ENCODE data around the gene TRAPPC1.

DNA sequence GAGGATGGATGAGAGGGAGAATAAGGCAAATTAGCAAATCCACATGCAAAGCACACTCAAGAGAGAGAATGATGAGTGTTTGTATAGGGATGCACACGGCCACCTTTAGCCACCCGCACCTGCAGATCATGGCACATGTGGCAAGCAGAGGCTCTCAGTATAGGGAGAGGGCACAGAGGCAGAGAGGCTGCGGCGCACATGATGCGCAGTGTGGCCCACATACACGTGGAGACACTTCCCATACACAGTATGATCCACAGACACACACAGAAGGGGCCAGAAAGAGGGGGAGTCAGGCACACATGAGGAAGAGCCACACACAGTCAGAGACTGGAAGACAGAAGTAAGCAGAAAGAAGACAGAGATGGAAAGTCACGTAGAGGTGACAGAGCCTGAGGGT lies 49.7 kb downstream of the TRAPPC1 start:
- TF ChIP-seq, protein P1, sequence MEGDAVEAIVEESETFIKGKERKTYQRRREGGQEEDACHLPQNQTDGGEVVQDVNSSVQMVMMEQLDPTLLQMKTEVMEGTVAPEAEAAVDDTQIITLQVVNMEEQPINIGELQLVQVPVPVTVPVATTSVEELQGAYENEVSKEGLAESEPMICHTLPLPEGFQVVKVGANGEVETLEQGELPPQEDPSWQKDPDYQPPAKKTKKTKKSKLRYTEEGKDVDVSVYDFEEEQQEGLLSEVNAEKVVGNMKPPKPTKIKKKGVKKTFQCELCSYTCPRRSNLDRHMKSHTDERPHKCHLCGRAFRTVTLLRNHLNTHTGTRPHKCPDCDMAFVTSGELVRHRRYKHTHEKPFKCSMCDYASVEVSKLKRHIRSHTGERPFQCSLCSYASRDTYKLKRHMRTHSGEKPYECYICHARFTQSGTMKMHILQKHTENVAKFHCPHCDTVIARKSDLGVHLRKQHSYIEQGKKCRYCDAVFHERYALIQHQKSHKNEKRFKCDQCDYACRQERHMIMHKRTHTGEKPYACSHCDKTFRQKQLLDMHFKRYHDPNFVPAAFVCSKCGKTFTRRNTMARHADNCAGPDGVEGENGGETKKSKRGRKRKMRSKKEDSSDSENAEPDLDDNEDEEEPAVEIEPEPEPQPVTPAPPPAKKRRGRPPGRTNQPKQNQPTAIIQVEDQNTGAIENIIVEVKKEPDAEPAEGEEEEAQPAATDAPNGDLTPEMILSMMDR (conservative IDR thresholded peaks at IDR 0.05; ENCODE audit: low read depth, low read length), result no peak
- no peak for TF ChIP-seq EZH2 (IDR thresholded peaks at IDR 0.05; ENCODE audit: borderline replicate concordance, low read depth, low read length, poor library complexity, severe bottlenecking)
